ENCODE measurements around the gene KRT71.
"Not testable (repeated sequence)": the region's sequence is repeated elsewhere in the genome, so short reads cannot be mapped to it uniquely, and the experiment has no call there.

Gene KRT71

DNA sequence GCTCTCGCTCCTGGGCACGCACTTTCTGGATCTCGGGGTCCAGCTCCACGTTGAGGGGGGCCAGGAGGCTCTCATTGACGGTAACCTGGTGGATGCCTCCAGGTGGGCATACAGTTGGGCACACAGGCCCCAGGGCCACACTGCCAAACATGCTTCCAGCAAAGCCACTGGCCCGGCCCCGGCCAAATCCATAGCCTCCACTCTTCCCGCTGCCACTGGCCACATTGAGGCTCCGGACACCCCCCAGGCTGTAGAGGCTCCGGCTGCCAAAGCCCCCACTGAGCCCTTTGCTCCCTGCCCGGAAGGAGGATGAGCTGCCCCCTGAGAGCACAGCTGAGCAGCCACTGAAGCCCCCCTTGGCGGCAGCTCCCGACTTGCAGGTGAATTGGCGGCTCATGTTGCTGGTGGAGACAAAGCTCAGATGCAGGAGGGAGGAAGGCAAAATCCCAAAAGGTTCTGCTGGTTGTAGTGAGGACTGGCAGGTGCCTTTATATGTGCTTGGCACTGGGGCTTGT lies at the start of gene KRT71:
TSS of gene KRT71 (minus strand) at position 465 of the 515 bp plus-strand sequence. CDS start at position 397, 68 bp downstream.
- DNase-seq = no peak

DNA sequence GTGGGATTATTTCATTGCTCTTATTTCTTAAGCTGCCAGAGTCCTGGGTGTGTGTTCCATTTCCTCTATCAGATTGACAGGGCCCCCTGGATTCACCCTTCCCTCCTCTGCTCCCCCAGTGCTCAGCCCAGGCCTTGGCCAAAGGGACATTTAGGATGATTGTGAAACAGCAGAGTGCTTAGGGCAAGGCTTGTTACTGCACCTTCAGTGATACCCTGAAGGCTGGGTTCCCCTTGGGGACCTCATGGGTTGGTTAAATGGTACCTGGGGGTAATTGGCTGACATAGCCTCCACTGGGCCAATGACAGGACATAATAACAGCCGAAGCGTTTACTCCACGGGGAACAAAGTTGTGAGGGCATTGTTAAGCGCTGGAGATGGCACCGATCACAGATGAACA lies 49.6 kb upstream of the KRT71 start:
- no peak for DNase-seq

DNA sequence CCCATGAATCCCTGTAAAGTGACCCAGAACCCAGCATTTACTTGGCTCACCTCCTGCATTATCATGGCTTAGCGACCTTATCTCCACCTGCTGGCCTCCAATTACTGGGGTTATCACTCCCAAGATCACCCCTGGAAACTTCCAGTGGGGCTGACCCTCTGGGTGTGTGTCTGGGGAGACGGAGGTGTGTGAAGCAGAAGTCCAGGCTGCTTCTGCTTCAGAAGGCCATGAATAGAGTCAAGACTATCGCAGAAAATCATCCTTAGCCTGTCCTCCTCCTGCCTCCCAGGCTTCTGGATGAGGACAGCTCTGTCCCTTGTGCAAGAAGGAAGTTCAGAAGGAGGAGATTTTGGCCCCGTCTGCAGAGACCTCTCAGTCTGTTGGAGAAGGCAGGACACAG lies 48.7 kb upstream of the KRT71 start:
- no peak for DNase-seq

DNA sequence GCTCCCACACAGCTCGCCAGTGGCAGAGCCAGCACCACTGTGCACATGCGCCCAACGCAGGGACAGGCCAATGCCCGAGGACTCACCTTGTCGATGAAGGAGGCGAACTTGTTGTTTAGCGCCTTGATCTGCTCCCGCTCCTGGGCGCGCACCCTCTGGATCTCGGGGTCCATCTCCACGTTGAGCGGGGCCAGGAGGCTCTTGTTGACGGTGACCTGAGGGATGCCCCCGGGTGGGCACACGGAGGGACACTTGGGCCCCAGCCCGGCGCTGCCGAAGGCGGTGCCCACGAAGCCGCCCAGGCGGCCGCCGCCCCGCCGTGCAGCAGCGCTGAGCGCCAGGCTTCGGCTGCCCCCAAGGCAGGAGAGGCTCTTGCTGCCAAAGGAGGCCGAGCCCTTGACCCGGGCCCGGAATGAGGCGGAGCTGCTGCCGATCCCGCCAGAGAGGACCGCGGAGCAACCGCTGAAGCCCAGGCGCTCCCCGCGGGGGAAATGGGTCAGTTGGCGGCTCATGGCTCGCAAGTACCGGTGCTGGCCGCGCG lies 48.1 kb upstream of the KRT71 start, which contains the start of gene KRT72:
TSS of gene KRT72 (minus strand) at position 523 of the 541 bp plus-strand sequence. CDS start at position 512, 11 bp downstream.
- no peak for DNase-seq

GRCh38 chr12:52600475-52600874 lies 47.5 kb upstream of the KRT71 start:
- DNase-seq = no peak

- no peak for DNase-seq
Measured at GRCh38 chr12:52600071-52600470, 47.1 kb upstream of the KRT71 start.

GRCh38 chr12:52598966-52599365 lies 46.0 kb upstream of the KRT71 start:
- DNase-seq = no peak

DNA sequence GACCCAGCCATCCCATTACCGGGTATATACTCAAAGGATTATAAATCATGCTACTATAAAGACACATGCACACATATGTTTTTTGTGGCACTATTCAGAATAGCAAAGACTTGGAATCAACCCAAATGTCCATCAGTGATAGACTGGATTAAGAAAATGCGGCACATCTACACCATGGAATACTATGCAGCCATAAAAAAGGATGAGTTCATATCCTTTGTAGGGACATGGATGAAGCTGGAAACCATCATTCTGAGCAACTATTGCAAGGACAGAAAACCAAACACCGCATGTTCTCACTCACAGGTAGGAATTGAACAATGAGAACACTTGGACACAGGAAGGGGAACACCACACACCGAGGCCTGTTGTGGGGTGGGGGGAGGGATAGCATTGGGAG lies 41.3 kb upstream of the KRT71 start:
- not testable (repeated sequence) for DNase-seq

DNA sequence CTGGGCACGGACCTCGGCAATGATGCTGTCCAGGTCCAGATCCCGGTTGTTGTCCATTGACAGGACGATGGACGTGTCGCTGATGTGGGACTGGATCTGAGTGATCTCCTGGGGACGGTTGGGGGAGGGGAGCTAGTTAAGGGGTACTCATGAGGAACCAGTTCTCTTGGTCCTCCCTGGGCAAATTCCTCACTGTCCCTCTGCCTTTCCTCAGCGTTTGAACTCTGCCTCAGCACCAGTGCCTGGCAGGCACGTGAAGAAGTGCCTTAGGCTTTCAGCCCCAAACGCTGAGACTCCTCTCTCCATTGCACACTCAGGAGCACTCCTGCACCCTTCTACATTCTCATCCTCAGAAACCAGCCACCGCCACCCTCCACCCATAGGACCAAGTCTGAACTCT lies 38.6 kb upstream of the KRT71 start:
- DNase-seq = no peak

GRCh38 chr12:52590021-52590420 lies 37.1 kb upstream of the KRT71 start:
- no peak for DNase-seq

GRCh38 chr12:52587563-52587962 lies 34.6 kb upstream of the KRT71 start:
- DNase-seq = no peak

DNA sequence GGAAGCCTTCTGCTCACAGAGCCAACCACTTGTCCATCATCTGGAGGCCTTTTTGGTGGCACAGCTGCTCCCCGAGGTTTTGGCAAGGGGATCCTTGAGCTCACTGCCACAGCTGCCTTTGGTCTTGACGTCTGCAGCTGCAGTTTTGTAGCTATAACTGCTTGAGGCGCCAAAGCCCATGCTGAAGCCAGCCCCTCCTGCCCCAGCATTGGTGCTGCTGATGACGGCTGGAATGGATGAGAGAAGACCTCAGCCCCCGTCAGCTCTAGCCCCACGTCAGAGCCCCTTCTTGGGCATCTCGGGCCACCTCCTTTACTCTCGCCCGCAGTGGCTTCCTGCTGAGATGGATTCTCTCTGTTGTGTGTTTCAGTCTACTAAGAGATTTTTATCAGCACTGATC lies 33.0 kb upstream of the KRT71 start:
- DNase-seq = no peak

GRCh38 chr12:52585066-52585465 lies 32.1 kb upstream of the KRT71 start:
- no peak for DNase-seq

DNA sequence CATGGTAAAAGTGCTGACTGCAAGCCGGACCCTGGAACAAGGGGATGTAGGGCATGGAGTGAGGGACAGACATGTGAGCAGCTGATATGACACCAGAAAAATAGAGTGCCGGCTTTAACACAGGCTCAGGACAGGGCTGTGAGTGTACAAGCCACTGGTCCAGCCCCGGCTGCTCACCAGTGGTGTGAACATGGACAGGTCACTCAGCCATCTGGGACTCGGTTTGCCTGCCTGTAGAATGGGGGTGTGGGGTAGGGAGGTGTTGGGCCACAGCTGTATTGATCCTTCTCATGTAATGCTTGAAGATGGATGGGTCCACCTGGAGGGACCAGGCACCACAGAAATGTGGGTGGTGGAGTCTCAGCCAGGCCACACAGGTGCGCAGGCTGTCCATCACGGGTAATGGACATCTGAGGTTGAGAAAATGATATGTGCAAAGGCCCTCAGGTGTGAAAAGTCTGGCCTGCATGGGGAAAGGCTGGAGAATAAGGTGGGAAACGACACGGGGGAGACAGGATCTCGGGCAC lies 31.3 kb upstream of the KRT71 start:
- DNase-seq = no peak

GRCh38 chr12:52582971-52583456 lies 30.1 kb upstream of the KRT71 start:
- no peak for DNase-seq

DNA sequence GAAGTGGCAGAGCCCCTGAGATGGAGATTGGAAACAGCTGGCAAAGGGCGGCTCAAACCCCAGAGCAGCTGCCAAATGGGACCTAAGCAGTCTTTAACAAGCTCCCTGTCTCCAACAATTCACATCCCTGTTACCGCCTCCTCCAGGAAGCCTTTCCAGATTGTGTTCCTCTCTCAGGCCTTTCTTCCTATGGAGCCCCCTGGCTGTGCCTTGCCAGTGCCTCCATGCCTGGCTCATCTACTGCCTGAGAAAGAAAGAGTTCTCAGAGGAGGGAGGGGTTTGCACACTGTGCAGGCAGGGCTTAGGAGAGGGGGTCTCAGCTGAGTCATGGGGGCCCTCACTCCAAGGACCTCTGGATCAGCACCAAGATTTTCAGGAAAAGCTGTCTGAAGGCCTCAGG lies 29.5 kb upstream of the KRT71 start:
- DNase-seq = no peak

DNA sequence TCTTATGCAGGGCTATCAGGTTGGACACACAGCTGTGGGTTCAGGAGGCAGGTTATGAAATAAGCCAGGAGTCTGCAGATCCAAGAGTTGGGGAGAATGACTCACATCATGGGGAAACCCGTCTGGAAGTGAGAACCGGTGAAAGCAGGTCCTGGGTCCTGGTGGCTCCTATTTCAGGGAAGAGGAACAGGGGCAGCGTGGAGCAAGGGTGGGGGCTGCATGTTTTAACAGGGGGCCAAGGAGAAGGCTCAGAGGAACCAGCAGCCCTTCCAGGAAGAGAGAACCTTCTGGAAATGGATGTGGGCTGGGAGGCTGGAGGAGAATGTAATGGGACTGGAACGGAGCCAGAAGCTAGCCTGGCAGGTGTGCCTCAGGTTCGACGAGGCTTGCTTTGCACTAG lies 28.5 kb upstream of the KRT71 start:
- no peak for DNase-seq

- no peak for DNase-seq
Measured at GRCh38 chr12:52581066-52581465, 28.1 kb upstream of the KRT71 start.

- DNase-seq = no peak
Measured at GRCh38 chr12:52580496-52580895, 27.6 kb upstream of the KRT71 start.

GRCh38 chr12:52579468-52580465 lies 26.8 kb upstream of the KRT71 start:
- DNase-seq = no peak

- DNase-seq = no peak
Measured at GRCh38 chr12:52578469-52578868, 25.5 kb upstream of the KRT71 start.

DNA sequence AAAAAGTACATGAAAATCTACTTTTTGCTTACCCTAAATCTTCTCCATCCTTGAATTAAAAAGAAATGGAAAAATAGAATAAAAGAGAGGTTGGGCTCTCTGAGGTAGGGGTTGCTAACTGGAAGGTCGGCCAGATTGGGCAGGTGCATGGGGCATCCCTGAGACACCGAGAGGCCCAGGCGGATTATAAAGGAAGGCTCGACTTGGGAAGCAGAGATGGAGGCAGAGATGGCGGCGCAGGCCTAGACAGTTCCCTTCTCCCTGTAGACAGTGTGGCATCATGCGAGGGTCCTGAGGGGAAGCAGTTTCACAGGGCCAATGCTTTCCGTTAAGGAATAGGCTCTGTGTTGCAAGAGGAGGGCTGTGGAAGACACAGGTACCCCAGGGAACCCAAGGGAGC lies 24.4 kb upstream of the KRT71 start:
- DNase-seq = no peak

GRCh38 chr12:52575948-52576347 lies 23.0 kb upstream of the KRT71 start:
- no peak for DNase-seq

GRCh38 chr12:52575256-52575655 lies 22.3 kb upstream of the KRT71 start:
- no peak for DNase-seq

All from NCI-H446 treated with DMSO at 0.1 percent for 48 hours (cell line).